Measurements from ENCODE around the gene HAUS5.

DNA sequence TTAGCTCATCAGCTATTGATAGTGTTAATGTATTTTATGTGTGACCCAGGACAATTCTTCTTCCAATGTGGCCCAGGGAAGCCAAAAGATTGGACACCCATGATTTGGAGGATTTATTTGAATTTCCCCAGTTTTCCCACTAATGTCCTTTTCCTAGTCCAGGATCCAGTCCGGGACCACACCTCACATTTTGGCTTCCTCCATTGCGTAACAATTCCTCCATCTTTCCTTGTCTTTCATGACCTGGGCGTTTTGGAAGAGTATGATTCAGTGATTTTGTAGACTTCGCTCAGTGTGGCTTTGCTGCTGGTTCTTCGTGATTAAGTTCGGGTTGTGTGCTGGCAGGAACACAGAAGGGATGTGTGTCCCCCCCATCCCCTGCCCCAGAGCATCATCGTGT lies 45.8 kb upstream of the HAUS5 start:
- TF ChIP-seq, protein P1, sequence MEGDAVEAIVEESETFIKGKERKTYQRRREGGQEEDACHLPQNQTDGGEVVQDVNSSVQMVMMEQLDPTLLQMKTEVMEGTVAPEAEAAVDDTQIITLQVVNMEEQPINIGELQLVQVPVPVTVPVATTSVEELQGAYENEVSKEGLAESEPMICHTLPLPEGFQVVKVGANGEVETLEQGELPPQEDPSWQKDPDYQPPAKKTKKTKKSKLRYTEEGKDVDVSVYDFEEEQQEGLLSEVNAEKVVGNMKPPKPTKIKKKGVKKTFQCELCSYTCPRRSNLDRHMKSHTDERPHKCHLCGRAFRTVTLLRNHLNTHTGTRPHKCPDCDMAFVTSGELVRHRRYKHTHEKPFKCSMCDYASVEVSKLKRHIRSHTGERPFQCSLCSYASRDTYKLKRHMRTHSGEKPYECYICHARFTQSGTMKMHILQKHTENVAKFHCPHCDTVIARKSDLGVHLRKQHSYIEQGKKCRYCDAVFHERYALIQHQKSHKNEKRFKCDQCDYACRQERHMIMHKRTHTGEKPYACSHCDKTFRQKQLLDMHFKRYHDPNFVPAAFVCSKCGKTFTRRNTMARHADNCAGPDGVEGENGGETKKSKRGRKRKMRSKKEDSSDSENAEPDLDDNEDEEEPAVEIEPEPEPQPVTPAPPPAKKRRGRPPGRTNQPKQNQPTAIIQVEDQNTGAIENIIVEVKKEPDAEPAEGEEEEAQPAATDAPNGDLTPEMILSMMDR (IDR thresholded peaks at IDR 0.05), result no peak
- TF ChIP-seq POLR2A (IDR thresholded peaks at IDR 0.05), result no peak
